Peyer's patch (tissue), 4 donors: ENCODE measurements around the gene VWF. TPM values are rescaled to one million over a fixed set of nuclear protein-coding genes. Genes with fewer than 3 reads are reported as not detected.

Experiments
- DNase-seq, 3 donors: peaks; one replicate each; pipeline ENCODE4 v3.0.0-alpha.2; 2017 to 2019
- H3K27ac ChIP-seq, 4 donors: fragments of 200-600 bp; sonication (generic); one replicate each; pipeline ENCODE4 v1.5.1; 2016 to 2019
- H3K27me3 ChIP-seq, 2 donors: fragments of 200-600 bp; sonication (generic); one replicate each; pipeline ENCODE4 v1.5.1; 2019
- H3K36me3 ChIP-seq, 3 donors: fragments of 200-600 bp; sonication (generic); one replicate each; pipeline ENCODE4 v1.5.1; 2016 to 2019
- H3K4me1 ChIP-seq, 4 donors: fragments of 200-600 bp; sonication (generic); one replicate each; pipeline ENCODE4 v1.5.1; 2016 to 2019
- H3K4me3 ChIP-seq, 4 donors: fragments of 200-600 bp; sonication (generic); 1 replicate in 3 of 4; 2 replicates in 1 of 4; pipeline ENCODE4 v1.5.1; 2016 to 2019; ENCODE audit warnings: mild to moderate bottlenecking in 1 of 4
- H3K9me3 ChIP-seq, 4 donors: fragments of 200-600 bp; sonication (generic); one replicate each; pipeline ENCODE4 v1.5.1; 2016 to 2019; ENCODE audit warnings: mild to moderate bottlenecking in 1 of 4
- POLR2A ChIP-seq, 2 donors: fragments of 450-650 bp; IDR thresholded peaks; one replicate each; pipeline ENCODE4 v1.5.1; 2017; ENCODE audit warnings: antibody characterized with exemption in 2 of 2, mild to moderate bottlenecking in 2 of 2, moderate library complexity in 2 of 2
- total RNA-seq, 4 donors: library from RNA; depleted of rRNA; stranded (reverse); fragments of >200 nt; gene quantifications; one replicate each; pipeline ENCODE4 v1.1.0, GENCODE V29; 2016
- TF ChIP-seq, protein P1 (sequence below), 6 experiments: fragments of 450-650 bp in 4 of 6; fragments of 200-600 bp in 2 of 6; sonication (generic) in 1 of 6; IDR thresholded peaks; one replicate each; pipeline ENCODE4 v1.5.1; 2017 to 2019; ENCODE audit warnings: antibody characterized with exemption in 6 of 6, mild to moderate bottlenecking in 3 of 6, moderate library complexity in 1 of 6

VWF gene
- total RNA-seq, 4 donors from 2014 or later, result 21.5 to 98.2 (median 62.7) TPM

DNA sequence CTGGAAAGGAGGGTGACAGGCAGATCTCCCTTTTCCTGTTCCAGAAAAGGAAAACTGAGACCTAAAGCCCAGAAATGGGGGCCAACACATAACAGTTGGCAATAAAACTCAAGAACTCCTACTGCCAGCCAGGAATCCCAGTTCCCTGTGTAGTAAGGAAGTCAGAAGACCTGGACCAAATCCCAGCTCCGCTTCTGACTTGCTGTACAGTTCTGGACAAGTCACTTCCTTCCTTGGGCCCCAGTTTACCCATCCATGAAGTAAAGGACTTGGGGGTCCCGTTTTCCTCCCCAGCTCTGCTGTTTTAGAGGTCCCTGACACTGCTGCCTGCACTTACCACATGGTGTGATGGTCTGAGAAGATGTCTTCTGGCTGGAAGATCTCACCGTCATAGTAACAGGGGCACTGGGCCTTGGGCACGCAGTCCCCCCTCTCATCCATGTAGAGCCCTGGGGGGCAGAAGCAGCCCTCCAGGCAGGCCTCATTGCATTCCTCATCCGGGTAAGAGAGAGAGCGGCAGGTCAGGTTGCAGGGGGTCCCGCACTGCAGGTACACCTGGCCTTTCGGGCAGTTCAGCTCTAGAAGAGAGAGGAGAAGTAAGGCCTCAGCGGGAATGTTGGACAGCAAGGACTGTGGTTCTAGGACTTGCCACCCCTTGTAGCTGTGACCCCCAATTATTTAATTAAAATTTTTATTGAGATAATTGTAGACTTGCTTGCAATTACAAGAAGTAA is 72.1 kb downstream of the VWF start:
- H3K36me3 ChIP-seq, result no peaks in the 10 kb centered on the region
- DNase-seq, result no peak
- H3K4me3 ChIP-seq, result no peak overlapping the region
- H3K27ac ChIP-seq, result no peak overlapping the region
- no peaks in the 10 kb centered on the region for H3K9me3 ChIP-seq
- H3K27me3 ChIP-seq, result no peaks in the 10 kb centered on the region
- peaks cover 0 to 10% (median 2%) of the 10 kb centered on the region in 4 donors for H3K4me1 ChIP-seq
- TF ChIP-seq, protein P1, sequence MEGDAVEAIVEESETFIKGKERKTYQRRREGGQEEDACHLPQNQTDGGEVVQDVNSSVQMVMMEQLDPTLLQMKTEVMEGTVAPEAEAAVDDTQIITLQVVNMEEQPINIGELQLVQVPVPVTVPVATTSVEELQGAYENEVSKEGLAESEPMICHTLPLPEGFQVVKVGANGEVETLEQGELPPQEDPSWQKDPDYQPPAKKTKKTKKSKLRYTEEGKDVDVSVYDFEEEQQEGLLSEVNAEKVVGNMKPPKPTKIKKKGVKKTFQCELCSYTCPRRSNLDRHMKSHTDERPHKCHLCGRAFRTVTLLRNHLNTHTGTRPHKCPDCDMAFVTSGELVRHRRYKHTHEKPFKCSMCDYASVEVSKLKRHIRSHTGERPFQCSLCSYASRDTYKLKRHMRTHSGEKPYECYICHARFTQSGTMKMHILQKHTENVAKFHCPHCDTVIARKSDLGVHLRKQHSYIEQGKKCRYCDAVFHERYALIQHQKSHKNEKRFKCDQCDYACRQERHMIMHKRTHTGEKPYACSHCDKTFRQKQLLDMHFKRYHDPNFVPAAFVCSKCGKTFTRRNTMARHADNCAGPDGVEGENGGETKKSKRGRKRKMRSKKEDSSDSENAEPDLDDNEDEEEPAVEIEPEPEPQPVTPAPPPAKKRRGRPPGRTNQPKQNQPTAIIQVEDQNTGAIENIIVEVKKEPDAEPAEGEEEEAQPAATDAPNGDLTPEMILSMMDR (IDR thresholded peaks at IDR 0.05), result no peak
- no peak for TF ChIP-seq POLR2A (IDR thresholded peaks at IDR 0.05)

DNA sequence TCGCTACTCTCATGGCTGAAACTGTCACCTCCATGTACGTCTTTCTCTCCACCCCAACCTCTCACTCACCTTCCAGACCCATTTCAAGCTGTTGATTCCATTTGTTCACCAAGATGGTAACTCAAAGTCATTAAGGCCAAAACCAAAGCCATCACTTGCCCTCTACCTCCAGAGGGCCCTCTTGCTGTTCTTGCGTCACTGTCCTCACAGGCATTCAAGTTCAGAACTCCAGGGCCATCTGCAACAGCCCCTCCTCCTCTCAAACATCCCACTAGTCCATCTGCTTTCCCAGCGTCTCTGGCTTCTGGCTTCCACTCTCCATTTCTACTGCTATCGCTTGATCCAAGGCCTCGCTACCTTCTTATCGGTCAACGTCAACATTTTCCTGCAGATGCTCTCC is 74.5 kb downstream of the VWF start:
- Histone ChIP-seq H3K27ac (no peak overlapping the region), H3K36me3 (no peaks in the 10 kb centered on the region), H3K4me1 (no peaks in the 10 kb centered on the region), H3K4me3 (no peak overlapping the region), H3K9me3 (no peaks in the 10 kb centered on the region), H3K27me3 (no peaks in the 10 kb centered on the region)
- TF ChIP-seq POLR2A (IDR thresholded peaks at IDR 0.05), result no peak
- TF ChIP-seq, protein P1 (IDR thresholded peaks at IDR 0.05), result no peak
- no peak for DNase-seq

DNA sequence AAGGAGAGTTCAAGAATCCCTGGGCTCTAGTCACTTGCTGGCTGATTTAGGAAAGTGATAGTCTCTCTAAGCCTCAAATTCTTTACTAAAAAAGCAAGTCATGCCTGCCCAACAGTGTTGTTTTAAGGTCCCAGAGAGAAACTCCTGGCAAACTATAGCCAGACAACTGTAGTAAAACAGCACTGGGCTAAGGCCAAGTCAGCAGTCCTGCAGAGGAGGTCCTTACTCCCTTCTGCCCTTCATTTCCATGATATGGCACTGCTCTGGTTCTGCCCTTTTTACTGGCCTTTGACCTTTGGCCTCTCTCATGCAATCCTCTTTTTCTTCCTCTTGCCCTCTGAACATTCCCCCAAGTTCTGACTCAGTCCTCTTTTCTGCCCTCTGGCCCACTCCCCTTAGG is 74.9 kb downstream of the VWF start:
- Histone ChIP-seq H3K9me3 (no peaks in the 10 kb centered on the region), H3K4me1 (no peaks in the 10 kb centered on the region), H3K27ac (no peak overlapping the region), H3K27me3 (no peaks in the 10 kb centered on the region), H3K4me3 (no peak overlapping the region), H3K36me3 (no peaks in the 10 kb centered on the region)
- no peak for DNase-seq
- TF ChIP-seq, protein P1 (IDR thresholded peaks at IDR 0.05), result no peak
- TF ChIP-seq POLR2A (IDR thresholded peaks at IDR 0.05), result no peak

DNA sequence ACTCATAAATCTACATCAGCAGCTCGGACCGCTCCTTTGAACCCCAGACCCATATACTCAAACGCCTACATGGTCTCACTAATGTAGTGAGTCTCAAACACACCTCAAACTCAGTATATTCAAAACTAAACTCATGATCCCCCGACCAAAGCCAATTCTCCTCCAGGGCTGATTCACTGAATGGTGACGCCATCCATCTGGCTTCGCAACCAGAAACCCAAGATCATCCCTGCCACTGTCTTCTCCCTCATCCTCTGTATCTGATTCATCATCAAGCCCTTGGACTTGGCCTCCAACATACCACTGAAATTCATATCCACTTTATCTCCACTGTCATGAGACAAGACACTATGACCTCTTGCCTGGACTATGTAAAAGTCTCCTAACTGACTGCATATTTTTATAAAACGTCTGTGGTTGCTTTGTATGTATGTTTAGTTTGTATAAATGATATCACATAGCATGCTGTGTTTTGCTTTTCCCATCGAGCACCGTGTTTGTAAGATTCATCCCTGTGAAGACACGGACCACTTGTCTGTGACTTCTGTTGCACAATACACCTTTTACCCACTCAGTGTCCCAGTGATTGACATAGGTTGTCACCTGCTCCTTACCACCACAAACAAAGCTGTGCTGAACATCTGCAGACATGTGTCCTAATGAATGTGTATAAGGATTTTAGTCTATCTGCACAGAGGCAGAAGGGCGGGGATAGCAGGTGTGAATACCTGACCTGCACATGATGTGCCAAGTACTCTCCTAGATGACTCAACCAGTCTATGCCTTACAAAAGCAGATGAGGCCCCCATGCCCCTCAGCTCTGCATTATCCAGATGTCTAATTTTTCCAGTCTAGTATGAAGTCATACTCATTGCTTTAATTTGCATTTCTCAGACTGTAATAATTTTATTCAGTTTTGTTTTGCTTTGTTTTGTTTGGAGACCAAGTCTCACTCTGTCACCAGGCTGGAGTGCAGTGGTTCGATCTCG is 76.9 kb downstream of the VWF start:
- Histone ChIP-seq H3K36me3 (no peaks in the 10 kb centered on the region), H3K4me1 (no peaks in the 10 kb centered on the region), H3K4me3 (no peak overlapping the region), H3K27me3 (no peaks in the 10 kb centered on the region), H3K9me3 (no peaks in the 10 kb centered on the region), H3K27ac (no peak overlapping the region)
- TF ChIP-seq POLR2A (IDR thresholded peaks at IDR 0.05), result no peak
- TF ChIP-seq, protein P1 (IDR thresholded peaks at IDR 0.05), result no peak
- DNase-seq, result no peak

DNA sequence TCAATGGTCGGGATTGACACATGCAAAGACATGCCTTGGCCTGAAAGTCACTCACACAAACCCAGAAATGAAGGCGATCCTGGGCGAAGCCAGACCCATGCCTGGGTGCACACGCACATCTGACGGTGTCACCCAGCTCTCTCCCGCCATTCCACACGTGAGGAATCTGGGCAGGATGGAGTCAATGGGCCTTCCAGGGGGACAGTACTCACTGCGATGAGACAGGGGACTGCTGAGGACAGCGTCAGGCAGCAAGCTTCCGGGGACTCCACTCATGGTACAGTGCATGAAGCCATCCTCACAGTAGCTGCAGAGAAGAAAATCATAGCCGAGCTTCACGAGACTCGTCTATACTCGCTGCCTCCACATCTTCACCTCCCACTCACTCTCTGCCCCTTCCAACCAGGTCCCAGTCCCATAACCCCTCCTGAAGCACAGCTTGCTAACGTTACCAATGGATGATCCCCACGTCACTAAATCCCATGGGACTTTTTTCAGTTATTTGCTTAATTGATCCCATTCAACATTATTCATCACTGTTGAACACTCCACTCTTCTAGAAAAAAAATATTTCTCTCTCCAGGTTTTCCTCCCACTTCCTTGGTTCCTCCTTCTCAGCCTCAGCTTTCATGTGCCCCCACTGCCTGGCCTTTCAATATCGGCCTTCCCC is 77.8 kb downstream of the VWF start:
- no peak for TF ChIP-seq POLR2A (IDR thresholded peaks at IDR 0.05)
- TF ChIP-seq, protein P1 (IDR thresholded peaks at IDR 0.05), result no peak
- Histone ChIP-seq H3K27me3 (no peaks in the 10 kb centered on the region), H3K4me1 (no peaks in the 10 kb centered on the region), H3K36me3 (no peaks in the 10 kb centered on the region), H3K27ac (no peak overlapping the region), H3K4me3 (no peak overlapping the region), H3K9me3 (no peaks in the 10 kb centered on the region)
- DNase-seq, result no peak
